HG03520 (cell line): Measurements from ENCODE around the gene PTGFR.

ENCODE experiments used
- ATAC-seq: cut with Tn5 transposase; IDR thresholded peaks from one replicate; pipeline ENCODE4 v1.9.1; 2021; ENCODE audit warnings: mild to moderate bottlenecking, moderate library complexity; ENCODE audit not compliant: unreplicated experiment

Gene PTGFR

DNA sequence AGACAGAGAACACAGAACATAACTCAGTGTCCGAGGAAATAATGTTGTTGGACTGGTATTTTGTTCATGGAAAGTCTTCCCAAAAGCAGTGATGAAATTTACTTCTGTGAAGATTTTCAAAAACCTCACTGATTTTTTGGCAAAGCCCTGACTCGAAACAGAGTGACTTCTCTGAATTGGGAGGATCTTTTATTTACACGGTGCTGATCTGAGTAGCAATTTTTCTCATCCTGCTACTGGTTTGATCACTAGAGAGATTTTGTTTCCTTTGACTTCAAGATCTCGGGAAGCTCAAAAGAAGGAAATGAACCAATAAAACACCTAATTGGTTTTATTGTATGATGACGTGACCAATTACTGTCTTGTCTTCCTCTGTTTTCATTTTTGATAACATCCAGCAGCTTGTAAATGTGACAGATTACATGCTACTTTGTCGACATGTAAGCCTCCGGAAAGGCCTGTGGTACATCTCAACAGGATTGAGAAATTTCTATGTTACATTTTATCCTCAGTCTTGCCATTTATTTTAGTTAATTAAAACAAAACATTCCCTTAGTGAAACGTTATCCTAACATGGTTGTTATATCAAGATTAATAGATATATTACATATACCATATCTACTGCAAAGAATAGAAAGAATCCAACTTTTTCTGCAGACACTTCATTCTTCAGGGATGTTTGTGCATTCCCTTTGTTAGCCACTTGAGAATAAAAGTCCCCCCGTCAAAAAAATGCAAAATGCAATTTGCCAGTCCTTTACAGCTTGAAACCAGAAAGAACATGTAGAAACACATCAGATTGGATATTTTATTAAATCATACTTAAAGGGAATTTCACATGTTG, 86.7 kb downstream of the PTGFR start:
- ATAC-seq = no peak

DNA sequence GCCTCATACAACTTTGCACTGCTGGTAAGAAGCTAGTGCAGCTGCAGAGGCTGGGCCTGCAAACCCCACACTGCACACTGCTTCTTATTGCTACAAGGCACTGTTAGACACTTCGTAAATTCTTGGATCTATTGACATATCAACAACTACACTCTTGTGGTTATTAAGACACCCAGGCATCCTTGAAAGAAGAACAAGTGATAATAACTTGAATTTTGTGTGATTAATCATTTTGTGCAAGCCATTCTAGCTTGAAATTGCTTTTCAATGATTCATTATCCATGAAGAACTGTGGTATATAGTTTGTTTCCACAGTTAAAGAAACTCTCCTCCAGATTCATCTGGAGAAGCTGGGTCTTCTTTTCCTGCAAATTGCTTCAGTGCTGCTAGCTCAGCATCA, 95.8 kb downstream of the PTGFR start:
- ATAC-seq = no peak

DNA sequence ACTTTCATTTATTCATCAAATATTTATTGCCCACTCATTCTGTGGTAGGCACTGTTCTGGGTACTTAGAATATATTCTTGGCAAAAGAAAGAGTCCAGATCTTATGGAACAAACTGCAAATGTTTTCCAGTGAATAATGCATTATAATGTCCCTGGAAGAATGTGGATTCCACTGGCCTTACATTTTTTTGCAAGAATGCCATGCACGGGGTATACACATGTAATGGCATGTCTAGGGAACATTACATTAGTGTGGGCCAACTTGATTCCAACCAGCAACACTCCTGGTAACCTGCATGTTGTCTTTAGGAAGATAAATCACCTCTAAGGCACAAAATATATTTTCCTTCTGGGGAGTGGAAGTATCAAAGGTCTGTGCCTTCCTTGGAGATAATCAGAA, 96.4 kb downstream of the PTGFR start:
- no peak for ATAC-seq
